RWPE2 (cell line): ENCODE data around the gene MFSD11.
"Not testable (repeated sequence)": the region's sequence is repeated elsewhere in the genome, so short reads cannot be mapped to it uniquely, and the experiment has no call there.

Experiments used
- ATAC-seq: fragments of 200-7000 bp; cut with Tn5 transposase; 3 replicates; pipeline ENCODE4 v1.9.1; 2021; ENCODE audit warnings: low read depth
- DNase-seq: peaks from one replicate; pipeline ENCODE4 v3.0.0-alpha.2; 2020; ENCODE audit warnings: low spot score
- H3K27ac ChIP-seq: fragments of 450-650 bp; 2 replicates; pipeline ENCODE4 v1.5.1; 2017; ENCODE audit warnings: mild to moderate bottlenecking; ENCODE audit not compliant: poor library complexity, severe bottlenecking
- H3K27me3 ChIP-seq: fragments of 250-450 bp; sonication (Bioruptor Pico); 2 replicates; pipeline ENCODE4 v1.5.1; 2021; ENCODE audit warnings: mild to moderate bottlenecking, moderate library complexity; ENCODE audit not compliant: insufficient read depth, poor library complexity, severe bottlenecking
- H3K36me3 ChIP-seq: fragments of 250-450 bp; sonication (Bioruptor Pico); 2 replicates; pipeline ENCODE4 v1.5.1; 2020; ENCODE audit warnings: low read depth, mild to moderate bottlenecking, moderate library complexity
- H3K4me1 ChIP-seq: fragments of 250-450 bp; sonication (Bioruptor Pico); 2 replicates; pipeline ENCODE4 v1.5.1; 2021; ENCODE audit warnings: mild to moderate bottlenecking, moderate library complexity; ENCODE audit not compliant: insufficient read depth, poor library complexity, severe bottlenecking
- H3K4me3 ChIP-seq: fragments of 250-450 bp; sonication (Bioruptor Pico); 2 replicates; pipeline ENCODE4 v1.5.1; 2021; ENCODE audit warnings: mild to moderate bottlenecking, moderate library complexity; ENCODE audit not compliant: severe bottlenecking
- H3K9me3 ChIP-seq: fragments of 250-450 bp; sonication (Bioruptor Pico); 2 replicates; pipeline ENCODE4 v1.5.1; 2021; ENCODE audit warnings: mild to moderate bottlenecking, moderate library complexity; ENCODE audit not compliant: severe bottlenecking
- CTCF ChIP-seq: fragments of 450-650 bp; IDR thresholded peaks from one replicate; pipeline ENCODE4 v1.5.1; 2017; ENCODE audit warnings: mild to moderate bottlenecking, moderate library complexity; ENCODE audit not compliant: poor library complexity, severe bottlenecking

The MFSD11 gene

DNA sequence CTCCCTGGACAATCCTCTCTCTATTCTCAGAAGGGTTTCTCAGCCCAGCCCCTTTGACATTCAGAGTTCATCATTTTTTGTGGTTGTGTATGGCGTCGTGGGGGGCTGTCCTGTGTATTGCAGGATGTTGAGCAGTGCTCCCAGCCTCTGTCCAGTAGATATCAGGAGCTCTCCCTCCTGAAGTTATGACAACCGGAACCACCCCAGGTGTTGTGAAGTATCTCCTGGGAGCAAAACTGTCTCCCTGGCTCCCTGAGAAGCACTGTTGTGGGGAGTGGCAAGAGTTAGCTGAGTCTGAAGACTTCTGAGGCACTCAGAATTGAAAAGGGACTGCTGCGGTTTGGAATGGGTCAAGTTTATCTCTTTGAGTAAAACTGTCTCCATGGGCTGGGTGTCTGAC, 74.3 kb downstream of the MFSD11 start:
- H3K36me3 ChIP-seq, result no peaks in the 10 kb centered on the region
- no peak overlapping the region for H3K4me3 ChIP-seq
- no peaks in the 10 kb centered on the region for H3K9me3 ChIP-seq
- no peak overlapping the region for H3K27ac ChIP-seq
- H3K27me3 ChIP-seq, result no peaks in the 10 kb centered on the region
- DNase-seq, result no peak
- TF ChIP-seq CTCF, result no peak
- no peaks in the 10 kb centered on the region for H3K4me1 ChIP-seq
- ATAC-seq, result no peak

- DNase-seq (no peak), ATAC-seq (no peak)
- no peak for TF ChIP-seq CTCF
- no peaks in the 10 kb centered on the region for H3K9me3 ChIP-seq
- no peaks in the 10 kb centered on the region for H3K4me1 ChIP-seq
- no peak overlapping the region for H3K4me3 ChIP-seq
- H3K27me3 ChIP-seq, result no peaks in the 10 kb centered on the region
- no peak overlapping the region for H3K27ac ChIP-seq
- no peaks in the 10 kb centered on the region for H3K36me3 ChIP-seq
These were observed 75.0 kb downstream of the MFSD11 start for GRCh38 chr17:76812968-76813367.

GRCh38 chr17:76815907-76816589, 78.1 kb downstream of the MFSD11 start:
- not testable (repeated sequence) for H3K36me3 ChIP-seq, DNase-seq, H3K4me1 ChIP-seq, ATAC-seq, H3K4me3 ChIP-seq, H3K27me3 ChIP-seq, H3K27ac ChIP-seq, H3K9me3 ChIP-seq

GRCh38 chr17:76816590-76817135, 78.7 kb downstream of the MFSD11 start:
- DNase-seq (no peak), ATAC-seq (peak; percentile 79)
- Histone ChIP-seq H3K27ac (no peak overlapping the region), H3K36me3 (no peaks in the 10 kb centered on the region), H3K9me3 (no peaks in the 10 kb centered on the region), H3K4me3 (no peak overlapping the region), H3K4me1 (no peaks in the 10 kb centered on the region), H3K27me3 (no peaks in the 10 kb centered on the region)
- peak; percentile 71 for TF ChIP-seq CTCF

DNA sequence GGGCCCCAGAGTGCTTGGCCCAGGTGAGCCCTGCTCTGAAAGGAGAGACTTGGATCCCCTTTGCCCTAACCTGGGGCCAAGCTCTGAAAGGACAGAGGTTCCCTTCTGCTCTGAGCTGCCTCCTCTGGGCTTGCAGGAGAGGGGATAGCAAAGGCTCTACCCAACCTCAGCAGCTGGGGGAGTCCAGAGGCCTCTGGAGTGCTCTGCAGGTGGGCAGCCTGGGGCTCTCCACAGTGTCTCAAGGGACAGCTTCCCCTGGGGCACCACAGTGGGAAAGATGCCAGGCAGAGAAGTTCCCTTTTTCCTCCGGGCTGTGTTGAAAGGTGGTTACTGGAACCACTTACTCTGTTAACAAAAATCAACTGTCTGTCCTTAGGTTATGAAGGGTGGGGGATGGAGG, 82.1 kb downstream of the MFSD11 start:
- DNase-seq (no peak), ATAC-seq (no peak)
- no peak overlapping the region for H3K27ac ChIP-seq
- TF ChIP-seq CTCF, result no peak
- H3K27me3 ChIP-seq, result no peaks in the 10 kb centered on the region
- no peaks in the 10 kb centered on the region for H3K9me3 ChIP-seq
- no peaks in the 10 kb centered on the region for H3K4me1 ChIP-seq
- no peak overlapping the region for H3K4me3 ChIP-seq
- H3K36me3 ChIP-seq, result no peaks in the 10 kb centered on the region
